GM12878 (cell line): ENCODE results near the gene TGM2. TPM values are rescaled to one million over a fixed set of nuclear protein-coding genes. Genes with fewer than 3 reads are reported as not detected.

Experiments used
- ATAC-seq: fragments of 200-7000 bp; cut with Tn5 transposase; 3 replicates; pipeline ENCODE4 v1.9.1; 2020; ENCODE audit warnings: mild to moderate bottlenecking, moderate library complexity
- BruUV-seq: library from RNA; stranded (reverse); fragments of 400-500 nt; replicated peaks from 2 replicates; lab custom pipeline; 2021; lab: Mats Ljungman, UMichigan
- CTCF ChIA-PET: fragments of 300-600 bp; sonication (Branson Sonifier 250); formaldehyde crosslinking; extraction: SDS; loops from one replicate; lab custom pipeline; 2021; ENCODE audit warnings: inconsistent platforms; lab: Yijun Ruan, JAX
- POLR2A ChIA-PET: fragments of 350-600 bp; formaldehyde crosslinking; extraction: SDS; loops from one replicate; lab custom pipeline; 2021; ENCODE audit warnings: inconsistent platforms; lab: Charles Lee
- RAD21 ChIA-PET: fragments of 300-600 bp; sonication (Branson Sonifier 250); formaldehyde crosslinking; loops from one replicate; lab custom pipeline; 2023; ENCODE audit warnings: antibody characterized with exemption; ENCODE audit not compliant: unreplicated experiment; lab: Charles Lee
- SMC1A ChIA-PET: fragments of 300-600 bp; sonication (Branson Sonifier 250); formaldehyde crosslinking; loops from one replicate; lab custom pipeline; 2023; ENCODE audit not compliant: unreplicated experiment, uncharacterized antibody; lab: Charles Lee
- DNase-seq: peaks from one replicate; pipeline ENCODE4 v3.0.0-alpha.2; 2011; ENCODE audit warnings: low read depth, low spot score
- FAIRE-seq: peaks from 3 replicates; lab custom pipeline; 2011; peaks lifted over from hg19 to GRCh38; lab: Jason Lieb, UNC
- H2AFZ ChIP-seq: 2 replicates; pipeline ENCODE4 v1.6.0; 2011; ENCODE audit warnings: low read depth, low read length, control low read depth; ENCODE audit not compliant: control insufficient read depth
- H3K27ac ChIP-seq: 2 replicates; pipeline ENCODE4 v1.5.1; 2011; ENCODE audit warnings: control low read depth; ENCODE audit not compliant: control insufficient read depth, insufficient read depth
- H3K27me3 ChIP-seq, 2 experiments: replicated peaks in 1 of 2; 2 replicates each; pipeline versions ENCODE4 v1.6.0 to v1.6.1; 2011; ENCODE audit warnings: low read length in 1 of 2; ENCODE audit not compliant: control insufficient read depth in 2 of 2, insufficient read depth in 2 of 2
- H3K36me3 ChIP-seq, 2 experiments: 2 replicates each; pipeline ENCODE4 v1.5.1; 2011; ENCODE audit warnings: low read length in 1 of 2; ENCODE audit not compliant: control insufficient read depth in 2 of 2, insufficient read depth in 2 of 2
- H3K4me1 ChIP-seq: 2 replicates; pipeline ENCODE4 v1.6.1; 2011; ENCODE audit warnings: mild to moderate bottlenecking, low read length, moderate library complexity, mixed read lengths; ENCODE audit not compliant: control insufficient read depth, insufficient read depth
- H3K4me2 ChIP-seq: 2 replicates; pipeline ENCODE4 v1.6.0; 2011; ENCODE audit warnings: control low read depth; ENCODE audit not compliant: control insufficient read depth, insufficient read depth
- H3K4me3 ChIP-seq: fragments of 200-600 bp; sonication (generic); 2 replicates; pipeline ENCODE4 v1.5.1; 2016
- H3K79me2 ChIP-seq: 2 replicates; pipeline ENCODE4 v1.6.0; 2011; ENCODE audit warnings: low read length; ENCODE audit not compliant: control insufficient read depth, insufficient read depth
- H3K9ac ChIP-seq: 2 replicates; pipeline ENCODE4 v1.8.0; 2011; ENCODE audit warnings: low read length, control low read depth, mixed read lengths; ENCODE audit not compliant: control insufficient read depth, insufficient read depth
- H3K9me3 ChIP-seq: replicated peaks from 3 replicates; pipeline ENCODE4 v1.5.1; 2011; ENCODE audit warnings: mild to moderate bottlenecking, low read length; ENCODE audit not compliant: control insufficient read depth, insufficient read depth
- H4K20me1 ChIP-seq: 2 replicates; pipeline ENCODE4 v1.6.0; 2011; ENCODE audit not compliant: control insufficient read depth, insufficient read depth
- ZBTB11 ChIP-seq: fragments of 450-650 bp; formaldehyde crosslinking; IDR thresholded peaks from 2 replicates; pipeline ENCODE4 v1.5.0; 2022; ENCODE audit warnings: mild to moderate bottlenecking, missing genetic modification characterization
- WGBS: methylation state at CpG from one replicate; pipeline ENCODE4 v1.1.6; 2016; ENCODE audit warnings: low lambda C conversion rate; ENCODE audit not compliant: insufficient replicate concordance, insufficient coverage; ENCODE audit errors: missing lambda C conversion rate; 5-methylcytosine and 5-hydroxymethylcytosine counted together
- in situ Hi-C: fragments of 300-500 bp; cut with MboI; formaldehyde crosslinking; loops from 9 replicates; pipeline ENCODE4 v1.14.3; 2018; ENCODE audit warnings: mixed read lengths
- intact Hi-C: fragments of 100-400 bp; cut with micrococcal nuclease; formaldehyde crosslinking; loops from one replicate; pipeline ENCODE4 v1.14.2; 2022; ENCODE audit not compliant: unreplicated experiment
- polyA plus RNA-seq, 11 experiments: library from polyadenylated mRNA; depleted of rRNA in 4 of 11; unstranded in 6 of 11; stranded (reverse) in 5 of 11; fragments of >200 nt; fragmentation: Nextera tagmentation in 4 of 11; fragmentation: Illumina TruSeq in 1 of 11; extraction: Ambion mirVana in 4 of 11; extraction: Trizol in 1 of 11; gene quantifications; 1 replicate in 1 of 11; 2 replicates in 10 of 11; pipeline versions ENCODE4 v1.2.1 to v1.2.3, GENCODE V29; 2011 to 2016; ENCODE audit warnings: inconsistent platforms in 2 of 11, missing spikeins in 2 of 11, low read depth in 1 of 11
- total RNA-seq, 4 experiments: library from RNA; depleted of rRNA in 3 of 4; stranded (reverse); fragments of >200 nt in 3 of 4; fragmentation: Illumina TruSeq in 1 of 4; extraction: Trizol in 1 of 4; gene quantifications; 2 replicates each; pipeline versions ENCODE4 v1.2.1 to v1.2.3, GENCODE V29; 2013 to 2021

Gene TGM2
- total and polyA plus RNA-seq, 10 of the 15 experiments (the other 5 are each of a cell fraction or from before 2014, with no cell fraction given), result 0.11 to 1.9 (median 0.51) TPM

- no TSS peak for BruUV-seq
Measured at GRCh38 chr20:38162878-38163875, 1.9 kb downstream of the TGM2 start.

More at GRCh38 chr20:38162878-38163875, 1.9 kb downstream of the TGM2 start:
- no peak overlapping the region for H3K4me3 ChIP-seq
- no peaks in the 10 kb centered on the region for H3K79me2 ChIP-seq
- H3K9me3 ChIP-seq, result no peaks in the 10 kb centered on the region
- H3K4me1 ChIP-seq, result peaks cover 4% of the 10 kb centered on the region; the same call in 1 of the 2 replicates
- no peak overlapping the region for H2AFZ ChIP-seq
- FAIRE-seq (no peak), ATAC-seq (no peak), DNase-seq (no peak)
- RAD21 ChIA-PET, result interaction anchor here (0.8 to 5.1 kb wide), 12 partner anchors 8 to 105 kb away, joined by 3 to 59 read pairs (median 4); no protein-coding TSS in a partner anchor
- in situ Hi-C loops, result loop anchor here (25.0 kb wide), 1 partner anchor 101 kb away; no protein-coding TSS in a partner anchor
- H3K36me3 ChIP-seq, result no peaks in the 10 kb centered on the region
- H4K20me1 ChIP-seq, result no peaks in the 10 kb centered on the region
- SMC1A ChIA-PET, result interaction anchor here (1.1 to 10.1 kb wide), 12 partner anchors 9 to 110 kb away, joined by 3 to 117 read pairs (median 6); no protein-coding TSS in a partner anchor
- CTCF ChIA-PET, result interaction anchor here (1.4 to 6.5 kb wide), 12 partner anchors 11 to 107 kb away, joined by 3 to 103 read pairs (median 6); no protein-coding TSS in a partner anchor
- POLR2A ChIA-PET, result no interaction called here
- intact Hi-C loops, result no loop called here
- H3K27ac ChIP-seq, result no peak overlapping the region
- 70% methylated on average over 15 of the region's 15 CpGs for WGBS
- TF ChIP-seq ZBTB11, result no peak
- no peak overlapping the region for H3K4me2 ChIP-seq
- no peak overlapping the region for H3K9ac ChIP-seq
- no peaks in the 10 kb centered on the region for H3K27me3 ChIP-seq
